Lower leg skin (tissue), 4 donors: ENCODE measurements around the gene GIMAP1. TPM values are rescaled to one million over a fixed set of nuclear protein-coding genes. Genes with fewer than 3 reads are reported as not detected.
A peak's percentile ranks its signal among the peaks of the same experiment; 100 is the strongest.
"Not testable (repeated sequence)": the region's sequence is repeated elsewhere in the genome, so short reads cannot be mapped to it uniquely, and the experiment has no call there.

Experiments
- DNase-seq, 2 donors: peaks; one replicate each; pipeline ENCODE4 v3.0.0-alpha.2; 2019; ENCODE audit warnings: low spot score in 2 of 2
- H3K4me3 ChIP-seq: fragments of 200-600 bp; sonication (generic); 2 replicates; pipeline ENCODE4 v1.5.1; 2017; ENCODE audit warnings: mild to moderate bottlenecking, low read depth; ENCODE audit not compliant: poor library complexity, severe bottlenecking
- CTCF ChIP-seq, 3 donors: fragments of 450-650 bp; IDR thresholded peaks; one replicate each; pipeline ENCODE4 v1.5.1; 2016; ENCODE audit warnings: antibody characterized with exemption in 3 of 3, mild to moderate bottlenecking in 3 of 3, moderate library complexity in 2 of 3
- POLR2A ChIP-seq, 2 donors: fragments of 450-650 bp; IDR thresholded peaks; one replicate each; pipeline ENCODE4 v1.6.1; 2016 to 2017; ENCODE audit warnings: antibody characterized with exemption in 2 of 2, mild to moderate bottlenecking in 1 of 2, moderate library complexity in 1 of 2
- whole genome bisulfite sequencing, 2 donors: methylation state at CpG; one replicate each; pipeline ENCODE4 v1.1.5; 2018; 5-methylcytosine and 5-hydroxymethylcytosine counted together
- intact Hi-C: fragments of 100-400 bp; cut with DNase I; formaldehyde crosslinking; loops from one replicate; pipeline ENCODE4 v1.15.0; 2023; ENCODE audit warnings: low total_unique reads
- total RNA-seq, 4 donors: library from RNA; depleted of rRNA; stranded (reverse); fragments of >200 nt; gene quantifications; one replicate each; pipeline ENCODE4 v1.1.0, GENCODE V29; 2016

Gene GIMAP1
- total RNA-seq, result 1 to 10 TPM; 1.5 to 4.6 (median 2.7) TPM

GRCh38 chr7:150716368-150716767, at the start of gene GIMAP1:
GIMAP1 (plus strand) TSS chr7:150716613; CDS start chr7:150719048, 2,435 bp downstream.
- 38 to 48% methylated on average over 5 of the region's 5 CpGs for WGBS, 2 donors
- DNase-seq, result peak in 1 of 2 donors; percentile 33
- intact Hi-C loops, result no loop called here
- TF ChIP-seq CTCF (IDR thresholded peaks at IDR 0.05) (no peak), POLR2A (IDR thresholded peaks at IDR 0.05) (no peak)
- H3K4me3 ChIP-seq, result peak within 1 kb of the TSS; percentile 7

GRCh38 chr7:150668472-150668911, 47.9 kb upstream of the GIMAP1 start:
- TF ChIP-seq CTCF (IDR thresholded peaks at IDR 0.05) (no peak), POLR2A (IDR thresholded peaks at IDR 0.05) (no peak)
- H3K4me3 ChIP-seq, result no peak overlapping the region
- intact Hi-C loops, result no loop called here
- no peak for DNase-seq
- WGBS, 2 donors, result 61 to 69% methylated on average over 1 of the region's 1 CpG

- no peak overlapping the region for H3K4me3 ChIP-seq
- intact Hi-C loops, result no loop called here
- TF ChIP-seq CTCF (IDR thresholded peaks at IDR 0.05), result no peak
- no peak for TF ChIP-seq POLR2A (IDR thresholded peaks at IDR 0.05)
Observed at GRCh38 chr7:150668977-150669376, 47.4 kb upstream of the GIMAP1 start.

GRCh38 chr7:150671798-150672585, 44.4 kb upstream of the GIMAP1 start:
- DNase-seq, H3K4me3 ChIP-seq, intact Hi-C loops: not testable (repeated sequence)
- 88 to 92% methylated on average over 7 of the region's 7 CpGs for WGBS, 2 donors

More at GRCh38 chr7:150668977-150669376, 47.4 kb upstream of the GIMAP1 start:
- DNase-seq, result no peak

GRCh38 chr7:150675714-150676113, 40.7 kb upstream of the GIMAP1 start:
- intact Hi-C loops, result no loop called here
- TF ChIP-seq CTCF (IDR thresholded peaks at IDR 0.05), result no peak
- TF ChIP-seq POLR2A (IDR thresholded peaks at IDR 0.05), result no peak
- no peak overlapping the region for H3K4me3 ChIP-seq

GRCh38 chr7:150676276-150676675, 40.1 kb upstream of the GIMAP1 start:
- intact Hi-C loops, H3K4me3 ChIP-seq, DNase-seq: not testable (repeated sequence)

More at GRCh38 chr7:150675714-150676113, 40.7 kb upstream of the GIMAP1 start:
- 72 to 73% methylated on average over 2 of the region's 2 CpGs for WGBS, 2 donors
- DNase-seq, result no peak

- intact Hi-C loops, DNase-seq, H3K4me3 ChIP-seq: not testable (repeated sequence)
- WGBS, 2 donors, result 8 to 14% methylated on average over 3 of the region's 3 CpGs
Observed at GRCh38 chr7:150676854-150677253, 39.6 kb upstream of the GIMAP1 start.

GRCh38 chr7:150678601-150679000, 37.8 kb upstream of the GIMAP1 start:
- intact Hi-C loops, DNase-seq, H3K4me3 ChIP-seq: not testable (repeated sequence)
- WGBS, 2 donors, result 90 to 91% methylated on average over 11 of the region's 11 CpGs

GRCh38 chr7:150680364-150680763, 36.0 kb upstream of the GIMAP1 start:
- DNase-seq, H3K4me3 ChIP-seq, intact Hi-C loops: not testable (repeated sequence)
- 87 to 89% methylated on average over 2 of the region's 2 CpGs for WGBS, 2 donors
